ENCODE data around the gene HSPB8. TPM values are rescaled to one million over a fixed set of nuclear protein-coding genes. Genes with fewer than 3 reads are reported as not detected.

Gene HSPB8, protein sequence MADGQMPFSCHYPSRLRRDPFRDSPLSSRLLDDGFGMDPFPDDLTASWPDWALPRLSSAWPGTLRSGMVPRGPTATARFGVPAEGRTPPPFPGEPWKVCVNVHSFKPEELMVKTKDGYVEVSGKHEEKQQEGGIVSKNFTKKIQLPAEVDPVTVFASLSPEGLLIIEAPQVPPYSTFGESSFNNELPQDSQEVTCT
- 10 to 100 TPM; 64.1 to 68.6 TPM for total RNA-seq
- polyA plus RNA-seq (ENCODE audit: insufficient read length in 6 of 6), result 10 to 100 TPM; 13.6 to 19.0 (median 15.6) TPM
- long read RNA-seq, donor 1, transcript HSPB8-201 (3 exons, 2,152 nt), result major isoform, 9 of 17 reads
- long read RNA-seq, donor 1, partial matches to known transcripts, result 8 of 17 reads
- long read RNA-seq, donor 1, other reads (novel, unspliced or antisense), result 0 of 17 reads
- long read RNA-seq, donor 2, transcript HSPB8-201 (3 exons, 2,152 nt), result major isoform, 6 of 6 reads
- long read RNA-seq, donor 2, partial matches to known transcripts, result 0 of 6 reads
- long read RNA-seq, donor 2, other reads (novel, unspliced or antisense), result 0 of 6 reads
- long read RNA-seq, donor 3, transcript HSPB8-201 (3 exons, 2,152 nt), result major isoform, 6 of 12 reads
- long read RNA-seq, donor 3, partial matches to known transcripts, result 6 of 12 reads
- long read RNA-seq, donor 3, other reads (novel, unspliced or antisense), result 0 of 12 reads
- long read RNA-seq, donor 4, transcript HSPB8-201 (3 exons, 2,152 nt), result major isoform, 87 of 92 reads
- long read RNA-seq, donor 4, partial matches to known transcripts, result 2 of 92 reads
- long read RNA-seq, donor 4, other reads (novel, unspliced or antisense), result 3 of 92 reads
- long read RNA-seq, donor 5, transcript HSPB8-201 (3 exons, 2,152 nt), result major isoform, 16 of 25 reads
- long read RNA-seq, donor 5, partial matches to known transcripts, result 9 of 25 reads
- long read RNA-seq, donor 5, other reads (novel, unspliced or antisense), result 0 of 25 reads
- long read RNA-seq, donor 6, transcript HSPB8-201 (3 exons, 2,152 nt), result major isoform, 13 of 18 reads
- long read RNA-seq, donor 6, partial matches to known transcripts, result 5 of 18 reads
- long read RNA-seq, donor 6, other reads (novel, unspliced or antisense), result 0 of 18 reads
- long read RNA-seq, donor 7, partial matches to known transcripts, result 0 of 4 reads
- long read RNA-seq, donor 7, other reads (novel, unspliced or antisense), result 0 of 4 reads
- long read RNA-seq, donor 8, transcript HSPB8-201 (3 exons, 2,152 nt), result major isoform, 5 of 6 reads
- long read RNA-seq, donor 8, partial matches to known transcripts, result 0 of 6 reads
- long read RNA-seq, donor 8, other reads (novel, unspliced or antisense), result 0 of 6 reads
- long read RNA-seq, donor 9, result 0 reads
- long read RNA-seq, donor 10, transcript HSPB8-201 (3 exons, 2,152 nt), result major isoform, 35 of 36 reads
- long read RNA-seq, donor 10, partial matches to known transcripts, result 1 of 36 reads
- long read RNA-seq, donor 10, other reads (novel, unspliced or antisense), result 0 of 36 reads
- long read RNA-seq, donor 11, transcript HSPB8-201 (3 exons, 2,152 nt), result major isoform, 21 of 21 reads
- long read RNA-seq, donor 11, partial matches to known transcripts, result 0 of 21 reads
- long read RNA-seq, donor 11, other reads (novel, unspliced or antisense), result 0 of 21 reads
- long read RNA-seq, donor 12, partial matches to known transcripts, result 0 of 4 reads
- long read RNA-seq, donor 12, other reads (novel, unspliced or antisense), result 0 of 4 reads

- no peaks in the 10 kb centered on the region for H3K36me3 ChIP-seq
- intact Hi-C loops (cut with DNase I), result no loop called here
- ATAC-seq (peak; percentile 91), DNase-seq (peak; percentile 65 to 94 (median 90))
- H3K27me3 ChIP-seq, result peaks cover 0 to 10% of the 10 kb centered on the region in 2 donors
- H3K27ac ChIP-seq, result peak within 1 kb of the TSS; percentile 87 to 94
- H3K4me1 ChIP-seq, result peaks cover 5 to 32% of the 10 kb centered on the region in 2 donors
- H3K9me3 ChIP-seq, result no peaks in the 10 kb centered on the region
- H3K4me3 ChIP-seq, result peak within 1 kb of the TSS; percentile 62 to 67
- TF ChIP-seq CTCF (IDR thresholded peaks at IDR 0.05), result no peak
Measured at GRCh38 chr12:119178544-119179334, at the start of gene HSPB8. TSS of gene HSPB8 (plus strand) at chr12:119178931. CDS start at chr12:119179313, 382 bp downstream.

DNA sequence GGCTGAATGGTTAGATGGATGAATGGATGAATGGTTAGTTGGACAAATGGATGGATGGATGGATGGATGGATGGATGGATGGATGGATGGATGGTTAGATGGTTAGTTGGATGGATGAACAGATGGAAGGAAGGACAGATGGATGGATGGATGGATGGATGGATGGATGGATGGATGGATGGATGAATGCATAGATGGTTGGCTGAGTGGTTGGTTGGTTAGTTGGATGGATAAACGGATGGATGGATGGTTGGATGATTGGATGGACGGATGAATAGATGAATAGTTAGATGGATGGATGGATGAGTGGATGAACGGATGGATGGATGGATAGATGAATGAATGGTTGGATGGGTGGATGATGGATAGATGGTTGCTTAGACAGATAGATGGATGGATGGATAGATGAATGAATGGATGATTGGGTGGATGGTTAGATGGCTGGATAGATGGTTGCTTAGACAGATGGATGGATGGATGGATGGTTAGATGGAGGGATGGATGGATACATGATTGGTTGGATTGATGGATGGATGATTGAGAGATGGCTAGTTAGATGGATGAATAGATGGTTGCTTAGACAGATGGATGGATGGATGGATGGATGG lies 48.8 kb upstream of the HSPB8 start:
- Histone ChIP-seq H3K4me1 (no peaks in the 10 kb centered on the region), H3K36me3 (no peaks in the 10 kb centered on the region), H3K4me3 (no peak overlapping the region), H3K27ac (no peak overlapping the region), H3K9me3 (peaks cover 0 to 16% of the 10 kb centered on the region in 2 donors), H3K27me3 (no peaks in the 10 kb centered on the region)
- DNase-seq (no peak), ATAC-seq (no peak)
- intact Hi-C loops (cut with DNase I), result no loop called here
- TF ChIP-seq CTCF (IDR thresholded peaks at IDR 0.05), result no peak

DNA sequence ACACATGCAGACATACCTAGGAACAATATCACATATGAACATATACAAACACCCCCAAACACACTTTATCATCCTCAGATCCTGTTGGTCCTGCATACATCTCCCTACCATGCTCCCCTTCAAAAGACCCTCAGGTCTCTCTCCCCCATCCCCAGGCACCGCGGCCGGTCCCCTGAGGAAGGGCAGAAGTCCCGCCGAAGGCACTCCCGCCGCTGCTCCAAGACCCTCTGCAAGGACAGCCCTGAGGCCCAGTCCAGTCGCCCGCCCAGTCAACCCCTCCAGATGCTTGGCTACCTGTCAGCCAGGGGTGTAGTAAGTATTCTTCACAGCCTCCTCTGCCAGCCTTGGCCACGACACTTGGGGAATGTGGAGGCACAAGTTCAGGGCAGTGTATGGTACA lies 48.2 kb upstream of the HSPB8 start:
- intact Hi-C loops (cut with DNase I), result no loop called here
- Histone ChIP-seq H3K4me1 (no peaks in the 10 kb centered on the region), H3K36me3 (no peaks in the 10 kb centered on the region), H3K27me3 (no peaks in the 10 kb centered on the region), H3K9me3 (peaks cover 0 to 16% of the 10 kb centered on the region in 2 donors), H3K27ac (no peak overlapping the region), H3K4me3 (no peak overlapping the region)
- no peak for ATAC-seq
- TF ChIP-seq CTCF (IDR thresholded peaks at IDR 0.05), result no peak
- peak in 1 of 4 donors; percentile 80 for DNase-seq
